Astrocyte (in vitro differentiated cells and primary cell): Measurements from ENCODE around the gene ACD.

Source experiments
- EZH2 ChIP-seq: IDR thresholded peaks from 2 replicates; pipeline ENCODE4 v1.6.1; 2012; ENCODE audit warnings: mild to moderate bottlenecking, low read length, inconsistent platforms; ENCODE audit not compliant: insufficient read depth
- TF ChIP-seq, protein P1 (sequence below): IDR thresholded peaks from 2 replicates; pipeline ENCODE4 v1.5.1; 2011; ENCODE audit warnings: low read depth, mild to moderate bottlenecking, inconsistent platforms, low read length, moderate library complexity; ENCODE audit not compliant: insufficient read depth

DNA sequence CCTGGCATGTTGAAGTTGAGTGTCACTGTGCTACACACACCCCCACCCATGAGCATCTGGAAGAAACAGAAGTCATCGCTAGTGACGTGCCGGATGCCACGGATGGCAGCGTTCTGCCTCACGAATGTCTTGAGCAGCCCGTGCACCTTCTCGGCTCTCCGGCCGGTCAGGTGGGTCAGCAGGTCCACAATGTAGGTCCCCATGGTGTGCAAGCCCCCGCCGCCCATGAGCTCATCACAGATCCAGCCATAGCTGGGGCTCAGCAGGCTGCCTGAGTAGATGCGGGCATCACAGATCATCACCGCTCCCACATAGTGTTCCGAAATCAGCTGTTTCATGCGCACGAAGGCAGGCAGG is 15.5 kb upstream of the ACD start:
- TF ChIP-seq, protein P1, sequence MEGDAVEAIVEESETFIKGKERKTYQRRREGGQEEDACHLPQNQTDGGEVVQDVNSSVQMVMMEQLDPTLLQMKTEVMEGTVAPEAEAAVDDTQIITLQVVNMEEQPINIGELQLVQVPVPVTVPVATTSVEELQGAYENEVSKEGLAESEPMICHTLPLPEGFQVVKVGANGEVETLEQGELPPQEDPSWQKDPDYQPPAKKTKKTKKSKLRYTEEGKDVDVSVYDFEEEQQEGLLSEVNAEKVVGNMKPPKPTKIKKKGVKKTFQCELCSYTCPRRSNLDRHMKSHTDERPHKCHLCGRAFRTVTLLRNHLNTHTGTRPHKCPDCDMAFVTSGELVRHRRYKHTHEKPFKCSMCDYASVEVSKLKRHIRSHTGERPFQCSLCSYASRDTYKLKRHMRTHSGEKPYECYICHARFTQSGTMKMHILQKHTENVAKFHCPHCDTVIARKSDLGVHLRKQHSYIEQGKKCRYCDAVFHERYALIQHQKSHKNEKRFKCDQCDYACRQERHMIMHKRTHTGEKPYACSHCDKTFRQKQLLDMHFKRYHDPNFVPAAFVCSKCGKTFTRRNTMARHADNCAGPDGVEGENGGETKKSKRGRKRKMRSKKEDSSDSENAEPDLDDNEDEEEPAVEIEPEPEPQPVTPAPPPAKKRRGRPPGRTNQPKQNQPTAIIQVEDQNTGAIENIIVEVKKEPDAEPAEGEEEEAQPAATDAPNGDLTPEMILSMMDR = no peak
- TF ChIP-seq EZH2 = no peak
